ENCODE results near the gene SPCS2. TPM values are rescaled to one million over a fixed set of nuclear protein-coding genes. Genes with fewer than 3 reads are reported as not detected.

SPCS2 gene
- total and polyA plus RNA-seq, 12 donors, result 78.4 to 143 (median 107) TPM

- peaks cover 0 to 91% (median 8%) of the 10 kb centered on the region in 9 donors for H3K36me3 ChIP-seq
- H3K9me3 ChIP-seq, result no peaks in the 10 kb centered on the region
- intact Hi-C loops (cut with DNase I), result no loop called here
- DNase-seq (no peak), ATAC-seq (no peak)
- peak overlapping the region in 2 of 10 donors; percentile 8 to 29 for H3K27ac ChIP-seq
- TF ChIP-seq CTCF (IDR thresholded peaks at IDR 0.05), result no peak
- H3K27me3 ChIP-seq, result no peaks in the 10 kb centered on the region
- H3K4me1 ChIP-seq, result peaks cover 0 to 33% (median 12%) of the 10 kb centered on the region in 9 donors
- H3K4me3 ChIP-seq, result no peak overlapping the region
- 89 to 91% methylated on average over 4 of the region's 4 CpGs for WGBS, 2 donors
Measured at GRCh38 chr11:74909812-74910211, 39.3 kb upstream of the SPCS2 start.

- ATAC-seq (no peak), DNase-seq (no peak)
- intact Hi-C loops (cut with DNase I), result loop anchor here in 3 of 10 donors (10.0 kb wide), 2 partner anchors 212 to 322 kb away; partner anchors contain the start of gene TPBGL (in 1 of the 3)
- Histone ChIP-seq H3K27me3 (no peaks in the 10 kb centered on the region), H3K4me1 (no peaks in the 10 kb centered on the region), H3K36me3 (peaks cover 0 to 81% (median 19%) of the 10 kb centered on the region in 9 donors), H3K9me3 (no peaks in the 10 kb centered on the region), H3K4me3 (no peak overlapping the region), H3K27ac (no peak overlapping the region)
- no peak for TF ChIP-seq CTCF (IDR thresholded peaks at IDR 0.05)
Measured at GRCh38 chr11:74923125-74923524, 25.9 kb upstream of the SPCS2 start.

- Histone ChIP-seq H3K27me3 (no peaks in the 10 kb centered on the region), H3K9me3 (no peaks in the 10 kb centered on the region), H3K4me1 (no peaks in the 10 kb centered on the region), H3K27ac (no peak overlapping the region), H3K36me3 (peaks cover 0 to 81% (median 8%) of the 10 kb centered on the region in 9 donors), H3K4me3 (no peak overlapping the region)
- 94 to 95% methylated on average over 4 of the region's 4 CpGs for WGBS, 2 donors
- DNase-seq, result no peak
- no peak for ATAC-seq
- intact Hi-C loops (cut with DNase I), result loop anchor here in 5 of 10 donors (5.0 to 10.0 kb wide), 5 partner anchors 107 to 327 kb away; partner anchors contain the start of gene TPBGL (in 1 of the 5)
- TF ChIP-seq CTCF (IDR thresholded peaks at IDR 0.05), result no peak
Measured at GRCh38 chr11:74925281-74925680, 23.8 kb upstream of the SPCS2 start.

- no peak for TF ChIP-seq CTCF (IDR thresholded peaks at IDR 0.05)
- Histone ChIP-seq H3K27me3 (no peaks in the 10 kb centered on the region), H3K27ac (no peak overlapping the region), H3K36me3 (peaks cover 0 to 78% (median 0%) of the 10 kb centered on the region in 9 donors), H3K4me3 (no peak overlapping the region), H3K4me1 (no peaks in the 10 kb centered on the region), H3K9me3 (no peaks in the 10 kb centered on the region)
- DNase-seq (no peak), ATAC-seq (no peak)
- intact Hi-C loops (cut with DNase I), result loop anchor here in 5 of 10 donors (5.0 to 10.0 kb wide), 5 partner anchors 106 to 326 kb away; partner anchors contain the start of gene TPBGL (in 1 of the 5)
- 91 to 95% methylated on average over 8 of the region's 8 CpGs for WGBS, 2 donors
Measured at GRCh38 chr11:74926304-74927030, 22.6 kb upstream of the SPCS2 start.
